BE2C (cell line): ENCODE results near the gene GPR132.
A peak's percentile ranks its signal among the peaks of the same experiment; 100 is the strongest.

Experiments used
- DNase-seq: peaks from one replicate; pipeline ENCODE4 v3.0.0-alpha.2; 2020
- H3K27me3 ChIP-seq: fragments of 250-450 bp; sonication (Bioruptor Pico); 2 replicates; pipeline ENCODE4 v1.5.1; 2020; ENCODE audit warnings: mild to moderate bottlenecking
- H3K36me3 ChIP-seq: fragments of 250-450 bp; sonication (Bioruptor Pico); 2 replicates; pipeline ENCODE4 v1.5.1; 2020; ENCODE audit warnings: mild to moderate bottlenecking
- H3K4me1 ChIP-seq: fragments of 250-450 bp; sonication (Bioruptor Pico); 2 replicates; pipeline ENCODE4 v1.5.1; 2020
- H3K4me3 ChIP-seq: 2 replicates; pipeline ENCODE4 v1.5.1; 2011; ENCODE audit warnings: low read depth, low read length
- H3K9me3 ChIP-seq: fragments of 250-450 bp; sonication (Bioruptor Pico); 2 replicates; pipeline ENCODE4 v1.5.1; 2020
- CTCF ChIP-seq: IDR thresholded peaks from 2 replicates; pipeline ENCODE4 v1.5.1; 2012; ENCODE audit warnings: mild to moderate bottlenecking, low read depth, low read length

The GPR132 gene

GRCh38 chr14:105011312-105011990, 53.8 kb downstream of the GPR132 start:
- H3K27me3 ChIP-seq = no peaks in the 10 kb centered on the region
- H3K9me3 ChIP-seq = no peaks in the 10 kb centered on the region
- TF ChIP-seq CTCF = no peak
- peaks cover 38% of the 10 kb centered on the region for H3K4me1 ChIP-seq
- DNase-seq = no peak
- no peak overlapping the region for H3K4me3 ChIP-seq
- H3K36me3 ChIP-seq = peaks cover 60% of the 10 kb centered on the region

GRCh38 chr14:105010891-105011291, 54.3 kb downstream of the GPR132 start:
- TF ChIP-seq CTCF = no peak
- DNase-seq = peak; percentile 71
- H3K36me3 ChIP-seq = peaks cover 59% of the 10 kb centered on the region
- H3K4me3 ChIP-seq = no peak overlapping the region
- H3K27me3 ChIP-seq = no peaks in the 10 kb centered on the region
- peaks cover 33% of the 10 kb centered on the region for H3K4me1 ChIP-seq
- H3K9me3 ChIP-seq = no peaks in the 10 kb centered on the region

- no peak for TF ChIP-seq CTCF
- peaks cover 25% of the 10 kb centered on the region for H3K4me1 ChIP-seq
- H3K27me3 ChIP-seq = no peaks in the 10 kb centered on the region
- no peaks in the 10 kb centered on the region for H3K9me3 ChIP-seq
- H3K4me3 ChIP-seq = no peak overlapping the region
- no peak for DNase-seq
- peaks cover 55% of the 10 kb centered on the region for H3K36me3 ChIP-seq
Observed at GRCh38 chr14:105010106-105010505, 55.1 kb downstream of the GPR132 start.

GRCh38 chr14:105007593-105008264, 57.5 kb downstream of the GPR132 start:
- no peak for TF ChIP-seq CTCF
- Histone ChIP-seq H3K4me1 (peaks cover 8% of the 10 kb centered on the region; the same call in 1 of the 2 replicates), H3K9me3 (no peaks in the 10 kb centered on the region), H3K36me3 (peaks cover 55% of the 10 kb centered on the region), H3K4me3 (no peak overlapping the region), H3K27me3 (no peaks in the 10 kb centered on the region)
- no peak for DNase-seq

- no peak for TF ChIP-seq CTCF
- no peak for DNase-seq
- Histone ChIP-seq H3K36me3 (peaks cover 55% of the 10 kb centered on the region), H3K4me1 (peaks cover 8% of the 10 kb centered on the region; the same call in 1 of the 2 replicates), H3K9me3 (no peaks in the 10 kb centered on the region), H3K4me3 (no peak overlapping the region), H3K27me3 (no peaks in the 10 kb centered on the region)
Observed at GRCh38 chr14:105006831-105007592, 58.2 kb downstream of the GPR132 start.
